Lung (tissue), 12 donors: ENCODE measurements around the gene TMEM39B. TPM values are rescaled to one million over a fixed set of nuclear protein-coding genes. Genes with fewer than 3 reads are reported as not detected.

Source experiments
- ATAC-seq: fragments of 200-7000 bp; cut with Tn5 transposase; one replicate; pipeline ENCODE4 v1.9.1; 2020; ENCODE audit warnings: moderate number of reproducible peaks; ENCODE audit not compliant: insufficient read depth, low FRiP score
- DNase-seq, 3 donors: peaks; one replicate each; pipeline ENCODE4 v3.0.0-alpha.2; 2013 to 2017
- H3K27ac ChIP-seq, 2 donors: one replicate each; pipeline ENCODE4 v1.5.1; 2013; ENCODE audit warnings: mild to moderate bottlenecking in 2 of 2, moderate library complexity in 2 of 2, control low read depth in 1 of 2, inconsistent platforms in 1 of 2, low read depth in 1 of 2, low read length in 1 of 2
- H3K27me3 ChIP-seq, 3 donors: one replicate each; pipeline ENCODE4 v1.5.1; 2013; ENCODE audit warnings: low read length in 2 of 3; ENCODE audit not compliant: control insufficient read depth in 3 of 3, insufficient read depth in 3 of 3
- H3K36me3 ChIP-seq, 4 donors: one replicate each; pipeline ENCODE4 v1.5.1; 2013; ENCODE audit warnings: low read length in 4 of 4, mild to moderate bottlenecking in 1 of 4, moderate library complexity in 1 of 4; ENCODE audit not compliant: control insufficient read depth in 4 of 4, insufficient read depth in 4 of 4
- H3K4me1 ChIP-seq, 5 donors: one replicate each; pipeline ENCODE4 v1.5.1; 2013; ENCODE audit warnings: low read length in 5 of 5, mild to moderate bottlenecking in 2 of 5, moderate library complexity in 1 of 5; ENCODE audit not compliant: control insufficient read depth in 5 of 5, insufficient read depth in 5 of 5
- H3K4me3 ChIP-seq: one replicate; pipeline ENCODE4 v1.5.1; 2013; ENCODE audit warnings: mild to moderate bottlenecking, control low read depth, moderate library complexity
- H3K9ac ChIP-seq, 2 donors: one replicate each; pipeline ENCODE4 v1.5.1; 2013; ENCODE audit warnings: low read length in 2 of 2, control low read depth in 1 of 2; ENCODE audit not compliant: insufficient read depth in 1 of 2
- H3K9me3 ChIP-seq, 4 donors: one replicate each; pipeline ENCODE4 v1.5.1; 2013; ENCODE audit warnings: low read length in 3 of 4, mild to moderate bottlenecking in 1 of 4, moderate library complexity in 1 of 4; ENCODE audit not compliant: control insufficient read depth in 4 of 4, insufficient read depth in 3 of 4
- CTCF ChIP-seq: IDR thresholded peaks from 2 replicates; pipeline ENCODE4 v1.5.1; 2012; ENCODE audit warnings: mild to moderate bottlenecking; ENCODE audit errors: control extremely low read depth, extremely low read depth
- WGBS, 2 donors: extraction: QIAGEN DNeasy Blood & Tissue Kit; methylation state at CpG; one replicate each; pipeline ENCODE4 v1.1.7; 2013; 5-methylcytosine and 5-hydroxymethylcytosine counted together
- polyA plus RNA-seq, 2 donors: library from polyadenylated mRNA; stranded (reverse); fragments of 200-250 nt; gene quantifications; one replicate each; pipeline ENCODE4 v1.2.1, GENCODE V29; 2013
- total RNA-seq, 2 donors: library from RNA; depleted of rRNA in 1 of 2; stranded (reverse); fragments of >200 nt in 1 of 2; gene quantifications; one replicate each; pipeline ENCODE4 v1.2.1, GENCODE V29; 2014 to 2021
- donor health status: control.
- donor health status: control.
- donor health status: Bipolar disorder and iron deficiency.
- donor health status: healthy.
- donor health status: DM: yes; HTN: yes; CAD: no.

Gene TMEM39B
- total and polyA plus RNA-seq, 4 donors, result 7.6 to 23.8 (median 13.6) TPM

- Histone ChIP-seq H3K4me1 (peaks cover 0 to 25% (median 0%) of the 10 kb centered on the region in 5 donors), H3K36me3 (peaks cover 0 to 4% (median 2%) of the 10 kb centered on the region in 4 donors), H3K27ac (no peak overlapping the region), H3K4me3 (no peak overlapping the region), H3K27me3 (no peaks in the 10 kb centered on the region), H3K9ac (no peak overlapping the region), H3K9me3 (no peaks in the 10 kb centered on the region)
- DNase-seq, result no peak
- 90 to 97% methylated on average over 8 of the region's 8 CpGs for WGBS, 2 donors
- no peak for TF ChIP-seq CTCF
- no peak for ATAC-seq
These were observed 52.6 kb downstream of the TMEM39B start for GRCh38 chr1:32125313-32125712.

- H3K36me3 ChIP-seq, result peaks cover 0 to 4% (median 2%) of the 10 kb centered on the region in 4 donors
- H3K27ac ChIP-seq, result no peak overlapping the region
- TF ChIP-seq CTCF, result no peak
- peaks cover 0 to 18% (median 0%) of the 10 kb centered on the region in 5 donors for H3K4me1 ChIP-seq
- H3K4me3 ChIP-seq, result no peak overlapping the region
- no peaks in the 10 kb centered on the region for H3K27me3 ChIP-seq
- no peak for DNase-seq
- H3K9me3 ChIP-seq, result no peaks in the 10 kb centered on the region
- 75 to 94% methylated on average over 3 of the region's 3 CpGs for WGBS, 2 donors
- H3K9ac ChIP-seq, result no peak overlapping the region
- ATAC-seq, result no peak
These were observed 54.0 kb downstream of the TMEM39B start for GRCh38 chr1:32126770-32127169.

- WGBS, 2 donors, result 58 to 79% methylated on average over 4 of the region's 4 CpGs
- H3K36me3 ChIP-seq, result peaks cover 0 to 4% (median 2%) of the 10 kb centered on the region in 4 donors
- H3K27ac ChIP-seq, result no peak overlapping the region
- H3K27me3 ChIP-seq, result no peaks in the 10 kb centered on the region
- no peak overlapping the region for H3K9ac ChIP-seq
- H3K4me3 ChIP-seq, result no peak overlapping the region
- ATAC-seq, result no peak
- H3K9me3 ChIP-seq, result no peaks in the 10 kb centered on the region
- peaks cover 0 to 18% (median 0%) of the 10 kb centered on the region in 5 donors for H3K4me1 ChIP-seq
- TF ChIP-seq CTCF, result no peak
- no peak for DNase-seq
These were observed 54.9 kb downstream of the TMEM39B start for GRCh38 chr1:32127409-32128198.

- Histone ChIP-seq H3K27me3 (no peaks in the 10 kb centered on the region), H3K4me1 (peaks cover 0 to 18% (median 0%) of the 10 kb centered on the region in 5 donors), H3K4me3 (no peak overlapping the region), H3K9me3 (no peaks in the 10 kb centered on the region), H3K9ac (no peak overlapping the region), H3K36me3 (peaks cover 0 to 4% (median 2%) of the 10 kb centered on the region in 4 donors), H3K27ac (no peak overlapping the region)
- DNase-seq (no peak), ATAC-seq (no peak)
- no peak for TF ChIP-seq CTCF
- 8 to 20% methylated on average over 1 of the region's 1 CpG for whole genome bisulfite sequencing, 2 donors
These were observed 55.7 kb downstream of the TMEM39B start for GRCh38 chr1:32128479-32128878.
